Panc1 (cell line): ENCODE data around the gene SMPD1. TPM values are rescaled to one million over a fixed set of nuclear protein-coding genes. Genes with fewer than 3 reads are reported as not detected.
"Not testable (repeated sequence)": the region's sequence is repeated elsewhere in the genome, so short reads cannot be mapped to it uniquely, and the experiment has no call there.

Experiments used
- ATAC-seq: fragments of 200-7000 bp; cut with Tn5 transposase; 2 replicates; pipeline ENCODE4 v1.9.1; 2020; ENCODE audit warnings: mild to moderate bottlenecking, moderate library complexity
- BruUV-seq: library from RNA; stranded (reverse); fragments of 400-500 nt; replicated peaks from 2 replicates; lab custom pipeline; 2021; lab: Mats Ljungman, UMichigan
- CTCF ChIA-PET: fragments of 300-600 bp; sonication (Branson Sonifier 250); formaldehyde crosslinking; loops from one replicate; lab custom pipeline; 2022; ENCODE audit warnings: antibody characterized with exemption; lab: Charles Lee
- POLR2A ChIA-PET: fragments of 300-600 bp; sonication (Branson Sonifier 250); formaldehyde crosslinking; loops from one replicate; lab custom pipeline; 2022; ENCODE audit warnings: antibody characterized with exemption; lab: Charles Lee
- DNase-seq: peaks from one replicate; pipeline ENCODE4 v3.0.0-alpha.2; 2010; ENCODE audit warnings: low read depth, low spot score
- H3K27ac ChIP-seq: 2 replicates; pipeline ENCODE4 v1.5.1; 2011; ENCODE audit warnings: mild to moderate bottlenecking, low read length, inconsistent platforms
- H3K27me3 ChIP-seq: fragments of 200-500 bp; sonication (Bioruptor generic); 2 replicates; pipeline ENCODE4 v1.6.0; 2014; ENCODE audit warnings: low read length, inconsistent platforms; ENCODE audit not compliant: control insufficient read depth, insufficient read depth
- H3K36me3 ChIP-seq: fragments of 200-500 bp; sonication (Bioruptor generic); 2 replicates; pipeline ENCODE4 v1.5.1; 2014; ENCODE audit warnings: inconsistent platforms, mild to moderate bottlenecking, low read length, moderate library complexity; ENCODE audit not compliant: control insufficient read depth, insufficient read depth
- H3K4me1 ChIP-seq: 2 replicates; pipeline ENCODE4 v1.5.1; 2011; ENCODE audit warnings: inconsistent platforms, mild to moderate bottlenecking, low read length, moderate library complexity; ENCODE audit not compliant: control insufficient read depth, insufficient read depth
- H3K4me3 ChIP-seq, 2 experiments: 2 replicates each; pipeline ENCODE4 v1.5.1; 2011 to 2012; ENCODE audit warnings: low read depth in 2 of 2, low read length in 2 of 2, mild to moderate bottlenecking in 2 of 2, inconsistent platforms in 1 of 2, moderate library complexity in 1 of 2
- H3K9me3 ChIP-seq: fragments of 200-500 bp; sonication (Bioruptor generic); 2 replicates; pipeline ENCODE4 v1.5.1; 2014; ENCODE audit warnings: low read depth, mild to moderate bottlenecking, inconsistent platforms, low read length, moderate library complexity; ENCODE audit not compliant: control insufficient read depth, insufficient read depth
- POLR2AphosphoS5 ChIP-seq: IDR thresholded peaks from 2 replicates; pipeline ENCODE4 v1.6.1; 2012; ENCODE audit warnings: mild to moderate bottlenecking, low read depth, low read length, moderate library complexity
- SIN3A ChIP-seq: IDR thresholded peaks from 2 replicates; pipeline ENCODE4 v1.6.1; 2012; ENCODE audit warnings: low read depth, mild to moderate bottlenecking, low read length, moderate library complexity, borderline replicate concordance; ENCODE audit not compliant: insufficient read depth
- TCF7L2 ChIP-seq: IDR thresholded peaks from 2 replicates; pipeline ENCODE4 v1.6.1; 2011; ENCODE audit warnings: mild to moderate bottlenecking, low read depth, low read length, inconsistent platforms
- in situ Hi-C: cut with HindIII; loops from 2 replicates; pipeline ENCODE4 v1.10.0; 2016; ENCODE audit warnings: low sequenced_read_pairs, low pct_unique_long_range_greater_than_20kb
- intact Hi-C: fragments of 100-400 bp; cut with micrococcal nuclease; formaldehyde crosslinking; loops from one replicate; pipeline ENCODE4 v1.10.0; 2022; ENCODE audit not compliant: unreplicated experiment
- total RNA-seq: library from RNA; stranded (reverse); gene quantifications from one replicate; pipeline ENCODE4 v1.2.1, GENCODE V29; 2021; ENCODE audit not compliant: unreplicated experiment
- TF ChIP-seq, protein P1 (sequence below): fragments of 450-650 bp; IDR thresholded peaks from 2 replicates; pipeline ENCODE4 v1.5.1; 2017; ENCODE audit warnings: mild to moderate bottlenecking
- TF ChIP-seq, protein P2 (sequence below), 2 experiments: IDR thresholded peaks; 2 replicates each; pipeline ENCODE4 v1.6.1; 2011 to 2012; ENCODE audit warnings: low read depth in 2 of 2, control low read depth in 1 of 2, low read length in 1 of 2, mild to moderate bottlenecking in 1 of 2, moderate library complexity in 1 of 2; ENCODE audit not compliant: insufficient read depth in 1 of 2

Gene SMPD1
- total RNA-seq, 1 experiment from 2014 or later: 20.0 TPM

DNA sequence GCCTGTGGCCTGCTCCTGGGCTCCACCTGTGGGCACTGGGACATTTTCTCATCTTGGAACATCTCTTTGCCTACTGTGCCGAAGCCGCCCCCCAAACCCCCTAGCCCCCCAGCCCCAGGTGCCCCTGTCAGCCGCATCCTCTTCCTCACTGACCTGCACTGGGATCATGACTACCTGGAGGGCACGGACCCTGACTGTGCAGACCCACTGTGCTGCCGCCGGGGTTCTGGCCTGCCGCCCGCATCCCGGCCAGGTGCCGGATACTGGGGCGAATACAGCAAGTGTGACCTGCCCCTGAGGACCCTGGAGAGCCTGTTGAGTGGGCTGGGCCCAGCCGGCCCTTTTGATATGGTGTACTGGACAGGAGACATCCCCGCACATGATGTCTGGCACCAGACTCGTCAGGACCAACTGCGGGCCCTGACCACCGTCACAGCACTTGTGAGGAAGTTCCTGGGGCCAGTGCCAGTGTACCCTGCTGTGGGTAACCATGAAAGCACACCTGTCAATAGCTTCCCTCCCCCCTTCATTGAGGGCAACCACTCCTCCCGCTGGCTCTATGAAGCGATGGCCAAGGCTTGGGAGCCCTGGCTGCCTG lies 1.4 kb downstream of the SMPD1 start:
- ChIA-PET CTCF (interaction anchor here (0.7 kb wide), 1 partner anchor 795 kb away, joined by 4 read pairs; no protein-coding TSS in a partner anchor), POLR2A (interaction anchor here (0.6 kb wide), 1 partner anchor 47 kb away, joined by 9 read pairs; no protein-coding TSS in a partner anchor)
- no peak overlapping the region for H3K27ac ChIP-seq
- ATAC-seq: no peak
- no peak overlapping the region; a peak in 1 of 4 replicates for H3K4me3 ChIP-seq
- BruUV-seq: no TSS peak
- no peak for TF ChIP-seq TCF7L2
- TF ChIP-seq, protein P1, sequence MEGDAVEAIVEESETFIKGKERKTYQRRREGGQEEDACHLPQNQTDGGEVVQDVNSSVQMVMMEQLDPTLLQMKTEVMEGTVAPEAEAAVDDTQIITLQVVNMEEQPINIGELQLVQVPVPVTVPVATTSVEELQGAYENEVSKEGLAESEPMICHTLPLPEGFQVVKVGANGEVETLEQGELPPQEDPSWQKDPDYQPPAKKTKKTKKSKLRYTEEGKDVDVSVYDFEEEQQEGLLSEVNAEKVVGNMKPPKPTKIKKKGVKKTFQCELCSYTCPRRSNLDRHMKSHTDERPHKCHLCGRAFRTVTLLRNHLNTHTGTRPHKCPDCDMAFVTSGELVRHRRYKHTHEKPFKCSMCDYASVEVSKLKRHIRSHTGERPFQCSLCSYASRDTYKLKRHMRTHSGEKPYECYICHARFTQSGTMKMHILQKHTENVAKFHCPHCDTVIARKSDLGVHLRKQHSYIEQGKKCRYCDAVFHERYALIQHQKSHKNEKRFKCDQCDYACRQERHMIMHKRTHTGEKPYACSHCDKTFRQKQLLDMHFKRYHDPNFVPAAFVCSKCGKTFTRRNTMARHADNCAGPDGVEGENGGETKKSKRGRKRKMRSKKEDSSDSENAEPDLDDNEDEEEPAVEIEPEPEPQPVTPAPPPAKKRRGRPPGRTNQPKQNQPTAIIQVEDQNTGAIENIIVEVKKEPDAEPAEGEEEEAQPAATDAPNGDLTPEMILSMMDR: no peak
- TF ChIP-seq, protein P2, sequence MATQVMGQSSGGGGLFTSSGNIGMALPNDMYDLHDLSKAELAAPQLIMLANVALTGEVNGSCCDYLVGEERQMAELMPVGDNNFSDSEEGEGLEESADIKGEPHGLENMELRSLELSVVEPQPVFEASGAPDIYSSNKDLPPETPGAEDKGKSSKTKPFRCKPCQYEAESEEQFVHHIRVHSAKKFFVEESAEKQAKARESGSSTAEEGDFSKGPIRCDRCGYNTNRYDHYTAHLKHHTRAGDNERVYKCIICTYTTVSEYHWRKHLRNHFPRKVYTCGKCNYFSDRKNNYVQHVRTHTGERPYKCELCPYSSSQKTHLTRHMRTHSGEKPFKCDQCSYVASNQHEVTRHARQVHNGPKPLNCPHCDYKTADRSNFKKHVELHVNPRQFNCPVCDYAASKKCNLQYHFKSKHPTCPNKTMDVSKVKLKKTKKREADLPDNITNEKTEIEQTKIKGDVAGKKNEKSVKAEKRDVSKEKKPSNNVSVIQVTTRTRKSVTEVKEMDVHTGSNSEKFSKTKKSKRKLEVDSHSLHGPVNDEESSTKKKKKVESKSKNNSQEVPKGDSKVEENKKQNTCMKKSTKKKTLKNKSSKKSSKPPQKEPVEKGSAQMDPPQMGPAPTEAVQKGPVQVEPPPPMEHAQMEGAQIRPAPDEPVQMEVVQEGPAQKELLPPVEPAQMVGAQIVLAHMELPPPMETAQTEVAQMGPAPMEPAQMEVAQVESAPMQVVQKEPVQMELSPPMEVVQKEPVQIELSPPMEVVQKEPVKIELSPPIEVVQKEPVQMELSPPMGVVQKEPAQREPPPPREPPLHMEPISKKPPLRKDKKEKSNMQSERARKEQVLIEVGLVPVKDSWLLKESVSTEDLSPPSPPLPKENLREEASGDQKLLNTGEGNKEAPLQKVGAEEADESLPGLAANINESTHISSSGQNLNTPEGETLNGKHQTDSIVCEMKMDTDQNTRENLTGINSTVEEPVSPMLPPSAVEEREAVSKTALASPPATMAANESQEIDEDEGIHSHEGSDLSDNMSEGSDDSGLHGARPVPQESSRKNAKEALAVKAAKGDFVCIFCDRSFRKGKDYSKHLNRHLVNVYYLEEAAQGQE (IDR thresholded peaks at IDR 0.05; ENCODE audit: insufficient read depth in 1 of 2, low read depth in 2 of 2, low read length in 1 of 2): no peak
- TF ChIP-seq SIN3A: no peak
- TF ChIP-seq POLR2AphosphoS5: no peak
- no peaks in the 10 kb centered on the region for H3K9me3 ChIP-seq
- no peak for DNase-seq
- intact Hi-C loops: no loop called here
- no peaks in the 10 kb centered on the region for H3K36me3 ChIP-seq
- in situ Hi-C loops: no loop called here
- no peaks in the 10 kb centered on the region for H3K27me3 ChIP-seq
- peaks cover 8% of the 10 kb centered on the region for H3K4me1 ChIP-seq

DNA sequence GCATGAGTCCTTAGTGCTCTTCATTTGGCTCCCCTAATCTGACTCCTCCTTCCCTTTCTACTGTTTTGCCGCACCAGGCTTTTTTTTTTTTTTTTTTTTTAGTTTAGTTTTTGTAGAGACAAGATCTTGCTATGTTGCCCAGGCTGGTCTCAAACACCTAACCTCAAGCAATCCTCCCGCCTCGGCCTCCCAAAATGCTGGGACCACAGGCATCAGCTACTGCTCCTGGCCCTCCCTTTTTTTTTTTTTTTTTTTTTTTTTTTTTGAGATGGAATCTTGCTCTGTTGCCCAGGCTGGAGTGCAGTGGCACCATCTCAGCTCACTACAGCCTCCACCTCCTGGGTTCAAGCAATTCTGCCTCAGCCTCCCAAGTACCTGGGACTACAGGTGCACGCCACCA lies 2.0 kb downstream of the SMPD1 start:
- H3K4me3 ChIP-seq, H3K4me1 ChIP-seq, in situ Hi-C loops, H3K27me3 ChIP-seq, H3K9me3 ChIP-seq, BruUV-seq, DNase-seq, H3K27ac ChIP-seq, H3K36me3 ChIP-seq, ATAC-seq, intact Hi-C loops: not testable (repeated sequence)
- POLR2A ChIA-PET: interaction anchor here (0.6 kb wide), 2 partner anchors 47 to 1674 kb away, joined by 3 to 9 read pairs; no protein-coding TSS in a partner anchor
- CTCF ChIA-PET: interaction anchor here (0.7 kb wide), 1 partner anchor 794 kb away, joined by 4 read pairs; no protein-coding TSS in a partner anchor
